HepG2 (cell line): ENCODE results near the gene CEP131. TPM values are rescaled to one million over a fixed set of nuclear protein-coding genes. Genes with fewer than 3 reads are reported as not detected.

ENCODE experiments used
- AHR ChIP-seq: IDR thresholded peaks from 2 replicates; pipeline ENCODE4 v1.6.1; 2018; ENCODE audit warnings: missing genetic modification reagents, missing compliant biosample characterization
- ASH2L ChIP-seq: fragments of 300-600, 200-600 bp; sonication (generic); IDR thresholded peaks from 2 replicates; pipeline ENCODE4 v1.7.0; 2017; ENCODE audit warnings: low read depth, mild to moderate bottlenecking, moderate library complexity, mixed read lengths, low read length; ENCODE audit not compliant: insufficient read length
- DR1 ChIP-seq: sonication (generic); formaldehyde crosslinking; IDR thresholded peaks from 2 replicates; pipeline ENCODE4 v1.8.0; 2021; ENCODE audit warnings: mild to moderate bottlenecking, missing genetic modification reagents, inconsistent platforms
- ELF3 ChIP-seq: IDR thresholded peaks from 2 replicates; pipeline ENCODE4 v1.6.1; 2016; ENCODE audit warnings: missing genetic modification reagents, missing compliant biosample characterization
- ELF4 ChIP-seq: sonication (generic); formaldehyde crosslinking; IDR thresholded peaks from 2 replicates; pipeline ENCODE4 v1.5.0; 2020; ENCODE audit warnings: missing genetic modification reagents, mild to moderate bottlenecking, moderate library complexity, borderline replicate concordance
- FOXA3 ChIP-seq: IDR thresholded peaks from 2 replicates; pipeline ENCODE4 v1.6.1; 2016; ENCODE audit warnings: missing genetic modification reagents, missing compliant biosample characterization
- HBP1 ChIP-seq: IDR thresholded peaks from 2 replicates; pipeline ENCODE4 v1.6.1; 2016; ENCODE audit warnings: low read depth, control low read depth
- MED13 ChIP-seq: sonication (generic); formaldehyde crosslinking; IDR thresholded peaks from 2 replicates; pipeline ENCODE4 v1.5.0; 2020; ENCODE audit warnings: missing genetic modification reagents
- MEIS1 ChIP-seq: sonication (generic); formaldehyde crosslinking; IDR thresholded peaks from 2 replicates; pipeline ENCODE4 v1.9.0; 2021; ENCODE audit warnings: mild to moderate bottlenecking, missing genetic modification reagents, moderate library complexity, borderline replicate concordance
- MIER3 ChIP-seq: IDR thresholded peaks from 2 replicates; pipeline ENCODE4 v1.6.1; 2016; ENCODE audit warnings: missing compliant biosample characterization, borderline replicate concordance
- PRDM10 ChIP-seq: sonication (generic); formaldehyde crosslinking; IDR thresholded peaks from 2 replicates; pipeline ENCODE4 v1.4.0; 2020; ENCODE audit warnings: low read depth, missing genetic modification reagents
- RFXAP ChIP-seq: sonication (generic); formaldehyde crosslinking; IDR thresholded peaks from 2 replicates; pipeline ENCODE4 v1.4.0; 2020; ENCODE audit warnings: missing genetic modification reagents, borderline replicate concordance
- SAP130 ChIP-seq: IDR thresholded peaks from 2 replicates; pipeline ENCODE4 v1.6.1; 2016; ENCODE audit warnings: low read depth
- TSC22D2 ChIP-seq: sonication (generic); formaldehyde crosslinking; IDR thresholded peaks from 2 replicates; pipeline ENCODE4 v1.5.1; 2020; ENCODE audit warnings: missing genetic modification reagents, mild to moderate bottlenecking, borderline replicate concordance
- ZFY ChIP-seq: sonication (generic); formaldehyde crosslinking; IDR thresholded peaks from 2 replicates; pipeline ENCODE4 v1.4.0; 2020; ENCODE audit warnings: missing genetic modification reagents
- ZNF225 ChIP-seq: sonication (generic); formaldehyde crosslinking; IDR thresholded peaks from 2 replicates; pipeline ENCODE4 v1.4.0; 2020; ENCODE audit warnings: mild to moderate bottlenecking, missing genetic modification reagents
- ZNF343 ChIP-seq: sonication (generic); formaldehyde crosslinking; IDR thresholded peaks from 2 replicates; pipeline ENCODE4 v1.4.0; 2020; ENCODE audit warnings: mild to moderate bottlenecking, missing genetic modification reagents
- ZNF362 ChIP-seq: sonication (generic); formaldehyde crosslinking; IDR thresholded peaks from 2 replicates; pipeline ENCODE4 v1.4.0; 2020; ENCODE audit warnings: missing genetic modification reagents, mild to moderate bottlenecking, borderline replicate concordance
- ZNF383 ChIP-seq: sonication (generic); formaldehyde crosslinking; IDR thresholded peaks from 2 replicates; pipeline ENCODE4 v1.4.0; 2020; ENCODE audit warnings: missing genetic modification reagents, mild to moderate bottlenecking, borderline replicate concordance
- ZNF556 ChIP-seq: sonication (generic); formaldehyde crosslinking; IDR thresholded peaks from 2 replicates; pipeline ENCODE4 v1.4.0; 2020; ENCODE audit warnings: mild to moderate bottlenecking, missing genetic modification reagents, borderline replicate concordance
- ZNF772 ChIP-seq: sonication (generic); formaldehyde crosslinking; IDR thresholded peaks from 2 replicates; pipeline ENCODE4 v1.5.0; 2020; ENCODE audit warnings: mild to moderate bottlenecking, missing genetic modification reagents
- ZNF781 ChIP-seq: sonication (generic); formaldehyde crosslinking; IDR thresholded peaks from 2 replicates; pipeline ENCODE4 v1.5.1; 2020; ENCODE audit warnings: borderline replicate concordance, mild to moderate bottlenecking, missing genetic modification reagents; ENCODE audit errors: not compliant biosample characterization
- ZNF883 ChIP-seq: sonication (generic); formaldehyde crosslinking; IDR thresholded peaks from 2 replicates; pipeline ENCODE4 v1.5.1; 2020; ENCODE audit warnings: mild to moderate bottlenecking, missing genetic modification reagents; ENCODE audit errors: not compliant biosample characterization
- polyA plus RNA-seq, 8 experiments: library from polyadenylated mRNA; depleted of rRNA in 3 of 8; stranded (reverse) in 7 of 8; unstranded in 1 of 8; fragments of >200 nt; fragmentation: Illumina TruSeq in 4 of 8; extraction: Trizol in 4 of 8; gene quantifications; 2 replicates each; pipeline versions ENCODE4 v1.2.1 to v1.2.3, GENCODE V29; 2011 to 2016; ENCODE audit warnings: low read depth in 4 of 8, missing spikeins in 1 of 8, mixed read lengths in 1 of 8; ENCODE audit not compliant: insufficient read depth in 1 of 8
- total RNA-seq, 5 experiments: library from RNA; depleted of rRNA; stranded (reverse); fragments of >200 nt; fragmentation: Illumina TruSeq; extraction: Trizol; gene quantifications; 2 replicates each; pipeline ENCODE4 v1.2.3, GENCODE V29; 2016; ENCODE audit warnings: low read depth in 1 of 5

The CEP131 gene
- total and polyA plus RNA-seq, 2 of the 13 experiments (the other 11 are each of a cell fraction or from before 2014, with no cell fraction given), result 5.0 to 16.8 TPM

- peak; percentile 9; the same call in 1 of the 2 replicates for TF ChIP-seq ZNF362
- peak; percentile 77 for TF ChIP-seq ZNF225
- TF ChIP-seq ZNF383 (CRISPR knock-in tag), result peak; percentile 97
- no peak for TF ChIP-seq ELF3 (CRISPR knock-in tag)
- peak; percentile 90; the same call in 1 of the 2 replicates for TF ChIP-seq MEIS1 (CRISPR knock-in tag)
- peak; percentile 80; the same call in 1 of the 2 replicates for TF ChIP-seq ZNF556 (CRISPR knock-in tag)
- peak; percentile 80; the same call in 1 of the 2 replicates for TF ChIP-seq ZNF343
- TF ChIP-seq ASH2L, result no peak
- no peak for TF ChIP-seq ZNF883 (CRISPR knock-in tag)
- TF ChIP-seq ZFY (CRISPR knock-in tag), result no peak; the same call in 1 of the 2 replicates
- 0 out of 2 replicates have a peak, but pooled peaks have one; percentile 70 for TF ChIP-seq TSC22D2 (CRISPR knock-in tag)
- no peak; the same call in 1 of the 2 replicates for TF ChIP-seq PRDM10 (CRISPR knock-in tag)
- TF ChIP-seq RFXAP (CRISPR knock-in tag), result peak; percentile 62; the same call in 1 of the 2 replicates
- TF ChIP-seq MED13 (CRISPR knock-in tag), result no peak
- no peak; the same call in 1 of the 2 replicates for TF ChIP-seq MIER3
- peak; percentile 32; the same call in 1 of the 2 replicates for TF ChIP-seq AHR (CRISPR knock-in tag)
- no peak for TF ChIP-seq DR1 (CRISPR knock-in tag)
- TF ChIP-seq ZNF772, result peak; percentile 78; the same call in 1 of the 2 replicates
- peak; percentile 40 for TF ChIP-seq SAP130 (CRISPR knock-in tag)
- no peak for TF ChIP-seq HBP1 (CRISPR knock-in tag)
- TF ChIP-seq ZNF781 (CRISPR knock-in tag), result no peak
- TF ChIP-seq ELF4 (CRISPR knock-in tag), result 0 out of 2 replicates have a peak, but pooled peaks have one; percentile 34
- 0 out of 2 replicates have a peak, but pooled peaks have one; percentile 8 for TF ChIP-seq FOXA3 (CRISPR knock-in tag)
These were observed 58.2 kb downstream of the CEP131 start (continued) for GRCh38 chr17:81164371-81165245.
